Measurements from ENCODE around the gene TUBA3D.
"Not testable (repeated sequence)": the region's sequence is repeated elsewhere in the genome, so short reads cannot be mapped to it uniquely, and the experiment has no call there.

The TUBA3D gene

DNA sequence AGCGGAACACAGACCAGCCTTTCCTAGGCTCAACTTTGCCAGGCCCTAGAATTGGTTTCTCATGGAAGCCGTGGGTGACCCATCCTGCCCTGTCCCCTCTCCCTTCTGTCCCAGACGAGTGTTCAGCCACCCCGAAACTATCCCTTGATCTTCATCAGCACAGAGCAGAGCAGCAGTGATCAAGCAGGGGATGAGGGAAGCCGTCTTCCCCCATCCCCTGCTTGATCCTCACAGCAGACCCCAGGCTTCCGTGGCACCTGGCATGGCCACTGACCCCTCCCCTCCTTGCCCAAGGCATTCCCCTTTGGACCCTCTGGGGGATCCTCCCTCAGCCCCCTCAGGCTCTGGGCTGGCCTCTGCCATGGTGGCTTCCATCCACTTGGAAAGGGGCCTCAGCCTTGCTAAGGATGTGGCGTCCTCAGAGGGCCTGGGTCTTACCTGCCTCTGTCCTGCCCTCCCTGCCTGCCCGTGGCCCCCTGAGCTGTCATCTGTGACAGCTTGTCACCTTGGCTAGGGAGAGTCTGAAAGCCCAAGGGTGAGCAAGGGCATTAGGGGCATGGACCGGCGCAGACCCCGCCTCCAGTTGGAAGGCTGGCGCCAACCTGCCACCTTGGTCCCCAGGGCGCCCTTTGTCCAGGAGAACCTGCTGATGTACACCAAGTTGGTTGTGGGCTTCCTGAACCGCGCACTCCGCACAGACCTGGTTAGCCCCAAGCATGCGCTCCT, 41.4 kb downstream of the TUBA3D start:
- no peak for TF ChIP-seq CSDC2 (CRISPR knock-in tag; IDR thresholded peaks at IDR 0.05)
- no peak for ATAC-seq

GRCh38 chr2:131517856-131518255, 41.9 kb downstream of the TUBA3D start:
- not testable (repeated sequence) for ATAC-seq

DNA sequence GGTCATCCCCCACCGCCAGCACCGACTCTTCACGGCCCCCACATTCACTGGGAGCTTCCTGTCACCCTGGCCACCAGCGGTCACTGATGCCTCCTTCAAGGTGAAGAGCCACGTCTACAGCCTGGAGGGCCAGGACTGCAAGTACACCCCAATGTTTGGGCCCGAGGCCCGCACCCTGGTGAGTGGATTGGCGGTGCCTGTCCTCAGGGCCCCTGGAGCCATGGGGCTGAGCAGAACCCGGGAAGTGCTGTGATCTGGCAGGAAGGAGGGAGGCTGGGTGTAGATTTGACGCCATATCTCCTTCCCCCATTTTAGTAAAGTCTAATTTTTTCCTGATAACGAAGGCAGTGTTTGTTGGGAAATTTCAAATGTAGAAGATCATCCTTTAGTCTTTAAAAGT, 42.6 kb downstream of the TUBA3D start:
- ATAC-seq, result not testable (repeated sequence)

- no peak for TF ChIP-seq ZFP30 (CRISPR knock-in tag; IDR thresholded peaks at IDR 0.05)
- TF ChIP-seq PPARA (CRISPR knock-in tag; IDR thresholded peaks at IDR 0.05; ENCODE audit: borderline replicate concordance), result no peak
- TF ChIP-seq, protein P1, sequence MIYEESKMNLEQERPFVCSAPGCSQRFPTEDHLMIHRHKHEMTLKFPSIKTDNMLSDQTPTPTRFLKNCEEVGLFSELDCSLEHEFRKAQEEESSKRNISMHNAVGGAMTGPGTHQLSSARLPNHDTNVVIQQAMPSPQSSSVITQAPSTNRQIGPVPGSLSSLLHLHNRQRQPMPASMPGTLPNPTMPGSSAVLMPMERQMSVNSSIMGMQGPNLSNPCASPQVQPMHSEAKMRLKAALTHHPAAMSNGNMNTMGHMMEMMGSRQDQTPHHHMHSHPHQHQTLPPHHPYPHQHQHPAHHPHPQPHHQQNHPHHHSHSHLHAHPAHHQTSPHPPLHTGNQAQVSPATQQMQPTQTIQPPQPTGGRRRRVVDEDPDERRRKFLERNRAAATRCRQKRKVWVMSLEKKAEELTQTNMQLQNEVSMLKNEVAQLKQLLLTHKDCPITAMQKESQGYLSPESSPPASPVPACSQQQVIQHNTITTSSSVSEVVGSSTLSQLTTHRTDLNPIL (CRISPR knock-in tag; IDR thresholded peaks at IDR 0.05; ENCODE audit: low read depth), result no peak
- TF ChIP-seq, protein P2, sequence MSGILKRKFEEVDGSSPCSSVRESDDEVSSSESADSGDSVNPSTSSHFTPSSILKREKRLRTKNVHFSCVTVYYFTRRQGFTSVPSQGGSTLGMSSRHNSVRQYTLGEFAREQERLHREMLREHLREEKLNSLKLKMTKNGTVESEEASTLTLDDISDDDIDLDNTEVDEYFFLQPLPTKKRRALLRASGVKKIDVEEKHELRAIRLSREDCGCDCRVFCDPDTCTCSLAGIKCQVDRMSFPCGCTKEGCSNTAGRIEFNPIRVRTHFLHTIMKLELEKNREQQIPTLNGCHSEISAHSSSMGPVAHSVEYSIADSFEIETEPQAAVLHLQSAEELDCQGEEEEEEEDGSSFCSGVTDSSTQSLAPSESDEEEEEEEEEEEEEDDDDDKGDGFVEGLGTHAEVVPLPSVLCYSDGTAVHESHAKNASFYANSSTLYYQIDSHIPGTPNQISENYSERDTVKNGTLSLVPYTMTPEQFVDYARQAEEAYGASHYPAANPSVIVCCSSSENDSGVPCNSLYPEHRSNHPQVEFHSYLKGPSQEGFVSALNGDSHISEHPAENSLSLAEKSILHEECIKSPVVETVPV (CRISPR knock-in tag; IDR thresholded peaks at IDR 0.05), result no peak
- no peak for TF ChIP-seq ZC3H10 (CRISPR knock-in tag; IDR thresholded peaks at IDR 0.05)
- TF ChIP-seq RARB (CRISPR knock-in tag; IDR thresholded peaks at IDR 0.05), result no peak
- no peak for TF ChIP-seq ZNF565 (CRISPR knock-in tag; conservative IDR thresholded peaks at IDR 0.05; ENCODE audit: low read depth)
- no peak for TF ChIP-seq GLIS3 (CRISPR knock-in tag; IDR thresholded peaks at IDR 0.05)
- TF ChIP-seq ARNTL (CRISPR knock-in tag; IDR thresholded peaks at IDR 0.05; ENCODE audit: borderline replicate concordance, low read depth), result no peak
- TF ChIP-seq TOX (CRISPR knock-in tag; IDR thresholded peaks at IDR 0.05; ENCODE audit: borderline replicate concordance), result no peak
- ATAC-seq, result no peak
Observed at GRCh38 chr2:131519466-131519865, 43.5 kb downstream of the TUBA3D start.

DNA sequence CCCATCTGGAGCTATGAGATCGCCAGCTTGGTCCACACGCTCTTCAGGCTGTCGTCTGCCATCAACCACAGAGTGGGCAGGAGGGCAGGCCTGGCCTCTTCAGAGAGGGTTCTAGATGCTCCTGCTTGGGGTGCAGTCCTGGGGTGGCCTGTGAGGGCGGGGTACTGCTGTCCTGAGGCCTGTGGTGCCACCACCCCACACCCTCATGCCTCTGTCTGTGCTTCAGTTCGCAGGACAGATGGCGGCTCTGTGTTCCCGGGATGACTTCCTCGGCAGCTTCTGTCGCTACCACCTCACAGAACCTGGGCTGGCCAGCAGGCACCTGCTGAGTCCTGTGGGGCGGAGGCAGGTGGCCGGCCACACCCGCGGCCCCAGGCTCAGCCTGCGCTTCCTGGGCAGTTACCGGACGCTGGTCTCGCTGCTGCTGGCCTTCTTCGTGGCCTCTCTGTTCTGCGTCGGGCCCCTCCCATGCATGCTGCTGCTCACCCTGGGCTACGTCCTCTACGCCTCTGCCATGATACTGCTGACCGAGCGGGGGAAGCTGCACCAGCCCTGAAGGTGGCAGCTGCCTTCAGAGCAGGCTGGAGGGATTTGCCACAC, 44.1 kb downstream of the TUBA3D start:
- ATAC-seq, result not testable (repeated sequence)

DNA sequence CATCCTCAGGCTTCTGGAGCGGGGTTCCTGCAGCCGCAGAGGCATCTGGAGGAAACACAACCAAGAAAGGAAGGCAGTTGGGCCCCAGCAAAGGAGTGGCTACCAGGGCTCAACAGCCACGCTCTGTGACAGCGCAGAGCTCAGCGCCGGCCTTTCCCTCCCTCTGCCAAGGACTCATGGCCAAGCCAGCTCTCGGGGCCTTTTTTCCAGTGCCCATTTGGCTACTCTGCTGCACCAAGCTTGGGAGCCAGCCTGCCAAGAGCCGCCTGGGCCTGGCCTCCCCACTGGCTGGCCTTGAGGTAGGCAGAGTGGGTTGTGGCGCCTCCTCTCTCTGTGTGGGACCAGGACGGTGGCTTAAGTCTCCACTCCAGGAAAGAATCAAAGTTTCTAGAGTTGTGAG, 44.6 kb downstream of the TUBA3D start:
- no peak for ATAC-seq
- TF ChIP-seq ZC3H10 (CRISPR knock-in tag; IDR thresholded peaks at IDR 0.05), result no peak
- TF ChIP-seq POU6F1 (CRISPR knock-in tag; IDR thresholded peaks at IDR 0.05; ENCODE audit: borderline replicate concordance, low read depth), result no peak
- TF ChIP-seq PPARA (CRISPR knock-in tag; IDR thresholded peaks at IDR 0.05; ENCODE audit: borderline replicate concordance), result no peak
- no peak for TF ChIP-seq GLIS3 (CRISPR knock-in tag; IDR thresholded peaks at IDR 0.05)
- no peak for TF ChIP-seq RARB (CRISPR knock-in tag; IDR thresholded peaks at IDR 0.05)
- TF ChIP-seq ZNF565 (CRISPR knock-in tag; conservative IDR thresholded peaks at IDR 0.05; ENCODE audit: low read depth), result no peak
- TF ChIP-seq ISL1 (CRISPR knock-in tag; IDR thresholded peaks at IDR 0.05), result no peak
- TF ChIP-seq, protein P2 (CRISPR knock-in tag; IDR thresholded peaks at IDR 0.05), result no peak
- TF ChIP-seq ZFP3 (CRISPR knock-in tag; IDR thresholded peaks at IDR 0.05), result no peak
- no peak for TF ChIP-seq SNAI2 (CRISPR knock-in tag; IDR thresholded peaks at IDR 0.05)
- no peak for TF ChIP-seq ZNF70 (CRISPR knock-in tag; IDR thresholded peaks at IDR 0.05)
- TF ChIP-seq, protein P1 (CRISPR knock-in tag; IDR thresholded peaks at IDR 0.05; ENCODE audit: low read depth), result no peak
- no peak for TF ChIP-seq CSDC2 (CRISPR knock-in tag; IDR thresholded peaks at IDR 0.05)
- TF ChIP-seq TOX (CRISPR knock-in tag; IDR thresholded peaks at IDR 0.05; ENCODE audit: borderline replicate concordance), result no peak
- TF ChIP-seq ZFP30 (CRISPR knock-in tag; IDR thresholded peaks at IDR 0.05), result no peak

DNA sequence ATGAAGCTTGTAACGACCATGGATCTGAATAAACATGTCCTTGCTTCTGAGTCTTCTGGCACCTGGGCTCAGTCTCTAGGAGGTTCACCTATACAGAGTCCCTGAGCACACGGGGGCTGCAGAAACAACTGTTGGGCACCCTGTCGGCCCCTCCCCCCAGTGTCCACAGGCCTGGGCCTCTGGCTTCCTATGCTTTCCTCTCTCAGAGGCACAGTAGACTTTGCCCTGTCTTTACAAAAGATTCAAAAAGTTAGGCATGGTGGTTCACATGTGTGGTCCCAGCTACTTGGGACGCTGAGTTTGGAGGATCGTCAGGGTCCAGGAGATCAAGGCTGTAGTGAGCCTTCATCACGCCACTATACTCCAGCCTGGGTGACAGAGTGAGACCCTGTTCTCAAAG, 45.6 kb downstream of the TUBA3D start:
- ATAC-seq, result not testable (repeated sequence)
